Right cardiac atrium (tissue), 5 donors: ENCODE data around the gene WDR18. TPM values are rescaled to one million over a fixed set of nuclear protein-coding genes. Genes with fewer than 3 reads are reported as not detected.
A peak's percentile ranks its signal among the peaks of the same experiment; 100 is the strongest.
"Not testable (repeated sequence)": the region's sequence is repeated elsewhere in the genome, so short reads cannot be mapped to it uniquely, and the experiment has no call there.

ENCODE experiments used
- ATAC-seq, 2 donors: fragments of 200-7000 bp; cut with Tn5 transposase; one replicate each; pipeline versions ENCODE4 v1.8.0 to v1.9.1; 2020; ENCODE audit warnings: moderate library complexity in 2 of 2, mild to moderate bottlenecking in 1 of 2
- DNase-seq, 3 donors: peaks; one replicate each; pipeline ENCODE4 v3.0.0-alpha.2; 2020
- H3K27ac ChIP-seq: one replicate; pipeline ENCODE4 v1.5.1; 2013; ENCODE audit warnings: mild to moderate bottlenecking, low read length, control low read depth, moderate library complexity
- H3K27me3 ChIP-seq: one replicate; pipeline ENCODE4 v1.6.1; 2013; ENCODE audit not compliant: control insufficient read depth, insufficient read depth
- H3K4me1 ChIP-seq: one replicate; pipeline ENCODE4 v1.6.1; 2013; ENCODE audit warnings: low read length; ENCODE audit not compliant: control insufficient read depth, insufficient read depth
- H3K4me3 ChIP-seq: one replicate; pipeline ENCODE4 v1.5.1; 2013; ENCODE audit warnings: low read length, control low read depth
- H3K9me3 ChIP-seq: one replicate; pipeline ENCODE4 v1.6.1; 2013; ENCODE audit warnings: low read length; ENCODE audit not compliant: control insufficient read depth
- WGBS: extraction: QIAGEN DNeasy Blood & Tissue Kit; methylation state at CpG from one replicate; pipeline ENCODE4 v1.1.7; 2013; 5-methylcytosine and 5-hydroxymethylcytosine counted together
- intact Hi-C, 4 donors: fragments of 100-400 bp; cut with DNase I; formaldehyde crosslinking; loops; one replicate each; pipeline versions ENCODE4 v1.11.0 to v1.14.0; 2022 to 2023
- polyA plus RNA-seq: library from polyadenylated mRNA; stranded (reverse); fragments of 200-250 nt; gene quantifications from one replicate; pipeline ENCODE4 v1.2.3, GENCODE V29; 2013
- total RNA-seq, 4 donors: library from RNA; stranded (reverse); fragmentation: NEBNext Ultra II Directional; extraction: Animal tissue kit (Norgen Biotek cat#: 25700); gene quantifications; one replicate each; pipeline ENCODE4 v1.2.1, GENCODE V29; 2021
- donor health status: healthy with polysubstance abuse.
- donor health status: DM: no; HTN: yes; CAD: no.
- donor health status: DM: no; HTN: no; CAD: no.
- donor health status: DM: no; HTN: yes; CAD: no; lungs with severe emphysema.
- donor health status: DM: yes; HTN: yes; CAD: no.

WDR18 gene
- total and polyA plus RNA-seq, 5 donors: 12.2 to 24.0 (median 18.2) TPM

DNA sequence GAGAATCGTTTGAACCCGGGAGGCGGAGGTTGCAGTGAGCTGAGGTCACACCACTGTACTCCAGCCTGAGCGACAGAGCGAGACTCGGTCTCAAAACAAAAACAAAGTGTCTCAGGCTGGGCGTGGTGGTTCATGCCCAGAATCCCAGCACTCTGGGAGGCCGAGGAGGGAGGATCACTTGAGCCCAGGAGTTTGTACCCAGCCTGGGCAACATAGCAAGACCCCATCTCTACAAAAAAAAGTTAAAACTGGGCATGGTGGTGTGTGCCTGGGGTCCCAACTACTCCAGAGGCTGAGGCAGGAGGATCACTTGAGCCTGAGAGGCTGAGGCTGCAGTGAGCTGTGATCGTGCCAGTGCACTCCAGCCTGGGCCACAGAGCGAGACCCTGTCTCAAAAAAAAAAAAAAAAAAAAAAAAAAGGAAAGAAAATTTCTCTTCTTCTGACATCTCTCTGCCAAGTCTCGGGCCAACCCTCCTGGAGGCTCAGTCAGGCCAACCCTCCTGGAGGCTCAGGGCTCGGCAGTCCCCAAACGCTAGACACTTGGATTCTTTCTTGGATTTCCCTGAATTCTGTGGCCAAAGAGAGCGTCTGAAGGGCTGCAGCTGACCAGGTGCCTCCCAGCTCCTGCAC, 32.0 kb upstream of the WDR18 start:
- H3K4me1 ChIP-seq: no peaks in the 10 kb centered on the region
- no peak for DNase-seq
- 88% methylated on average over 14 of the region's 14 CpGs for WGBS
- H3K4me3 ChIP-seq: no peak overlapping the region
- no peaks in the 10 kb centered on the region for H3K27me3 ChIP-seq
- no peak overlapping the region for H3K27ac ChIP-seq
- intact Hi-C loops: no loop called here
- no peak for ATAC-seq
- H3K9me3 ChIP-seq: no peaks in the 10 kb centered on the region

DNA sequence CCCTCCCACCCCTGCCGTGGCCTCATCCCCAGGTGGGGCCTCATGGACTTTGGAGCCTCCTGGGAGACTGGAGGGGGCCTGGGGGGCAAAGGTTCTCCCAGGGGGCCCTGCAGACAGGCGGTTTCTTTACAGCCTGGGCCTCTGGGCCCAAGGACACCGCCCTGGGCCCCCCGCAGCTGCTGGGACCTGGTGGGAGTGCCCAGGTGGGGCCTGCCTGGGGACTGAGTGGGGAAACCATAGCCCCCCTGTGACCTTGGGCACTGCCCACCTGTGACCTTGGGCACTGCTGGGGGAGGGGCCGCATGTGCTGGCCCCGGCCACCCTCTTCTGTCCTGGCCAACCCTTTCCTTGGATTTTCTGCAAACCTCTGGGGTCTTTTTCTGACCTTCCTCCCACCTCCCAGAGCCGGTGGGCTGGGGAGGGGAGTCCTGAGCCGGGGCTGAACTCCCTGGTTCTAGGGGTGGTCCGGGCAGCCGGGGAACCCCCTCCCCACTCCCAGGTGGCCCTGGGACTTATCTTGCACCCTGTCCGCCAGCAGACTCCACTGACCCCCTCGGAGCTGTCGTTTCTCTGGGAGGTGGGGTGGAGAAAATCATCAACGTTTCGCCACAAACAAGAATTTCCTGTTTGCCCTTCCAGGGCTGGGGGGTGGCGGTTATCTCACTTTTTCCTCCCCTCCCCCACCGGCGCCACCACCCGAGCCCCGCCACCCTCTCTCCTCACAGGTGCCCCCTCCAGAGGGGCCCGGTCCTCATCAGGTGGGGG, 31.3 kb upstream of the WDR18 start:
- Histone ChIP-seq H3K4me1 (no peaks in the 10 kb centered on the region), H3K27ac (no peak overlapping the region), H3K9me3 (no peaks in the 10 kb centered on the region), H3K27me3 (no peaks in the 10 kb centered on the region), H3K4me3 (no peak overlapping the region)
- DNase-seq (no peak), ATAC-seq (no peak)
- WGBS: 44% methylated on average over 21 of the region's 21 CpGs
- intact Hi-C loops: no loop called here

DNA sequence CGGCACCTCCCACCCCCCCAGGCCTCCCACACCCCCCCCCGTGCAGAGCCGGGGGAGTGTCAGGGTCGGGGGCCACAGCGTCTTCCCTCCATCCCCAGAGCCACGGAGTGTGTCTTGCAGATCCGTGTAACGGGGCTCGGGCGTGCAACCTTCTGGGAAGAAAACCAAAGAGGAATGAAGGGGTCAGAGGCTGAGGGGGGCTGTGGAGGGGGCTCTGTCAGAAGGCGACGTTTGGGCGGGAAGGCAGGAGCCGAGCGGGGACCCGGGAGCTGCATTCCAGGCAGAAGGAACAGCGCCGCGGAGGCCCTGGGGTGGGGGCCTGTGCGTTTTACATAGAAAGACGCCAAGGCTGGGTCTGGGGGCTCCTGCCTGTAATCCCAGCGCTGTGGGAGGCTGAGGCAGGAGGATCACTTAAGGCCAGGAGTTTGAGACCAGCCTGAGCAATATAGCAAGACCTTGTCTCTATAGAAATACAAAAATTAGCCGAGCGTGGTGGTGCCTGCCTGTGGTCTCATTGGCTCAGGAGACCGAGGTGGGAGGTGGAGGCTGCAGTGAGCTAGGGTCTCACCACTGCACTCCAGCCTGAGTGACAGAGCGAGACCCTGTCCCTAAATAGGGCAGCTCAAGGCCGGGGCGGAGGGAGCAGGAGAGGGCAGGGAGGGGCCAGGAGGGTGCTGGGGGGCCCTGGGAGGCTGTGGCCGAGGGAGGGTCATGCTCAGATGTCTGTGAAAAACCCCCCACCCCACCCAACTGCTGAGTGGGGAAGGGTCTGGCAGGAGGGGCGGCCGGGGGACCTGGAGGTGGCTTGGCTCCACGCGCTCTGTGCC, 30.5 kb upstream of the WDR18 start:
- intact Hi-C loops: no loop called here
- Histone ChIP-seq H3K4me1 (no peaks in the 10 kb centered on the region), H3K4me3 (no peak overlapping the region), H3K9me3 (no peaks in the 10 kb centered on the region), H3K27me3 (no peaks in the 10 kb centered on the region), H3K27ac (no peak overlapping the region)
- 57% methylated on average over 33 of the region's 33 CpGs for WGBS
- ATAC-seq (no peak), DNase-seq (no peak)

DNA sequence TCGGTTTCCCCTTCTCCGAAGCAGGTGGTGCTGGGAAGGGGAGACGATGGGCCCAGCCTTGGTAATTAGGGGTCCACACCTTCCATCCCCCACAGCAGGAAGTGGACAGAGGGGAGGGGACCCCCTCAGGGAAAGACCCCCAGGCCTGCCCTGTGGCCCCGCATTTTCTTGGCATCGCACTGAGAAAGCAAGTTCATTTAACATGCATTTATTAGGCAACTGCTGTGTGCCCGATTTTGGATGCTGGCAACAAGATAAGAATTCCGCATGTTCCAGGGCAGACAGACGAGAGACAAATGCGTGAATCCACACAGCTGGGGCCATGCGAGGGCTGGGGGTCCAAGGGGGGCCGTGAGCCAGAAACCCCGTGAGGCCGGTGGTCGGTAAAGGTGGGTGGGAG, 29.9 kb upstream of the WDR18 start:
- no peak overlapping the region for H3K4me3 ChIP-seq
- intact Hi-C loops: no loop called here
- H3K27ac ChIP-seq: no peak overlapping the region
- 77% methylated on average over 14 of the region's 14 CpGs for WGBS
- H3K27me3 ChIP-seq: no peaks in the 10 kb centered on the region
- DNase-seq (no peak), ATAC-seq (no peak)
- no peaks in the 10 kb centered on the region for H3K4me1 ChIP-seq
- no peaks in the 10 kb centered on the region for H3K9me3 ChIP-seq

DNA sequence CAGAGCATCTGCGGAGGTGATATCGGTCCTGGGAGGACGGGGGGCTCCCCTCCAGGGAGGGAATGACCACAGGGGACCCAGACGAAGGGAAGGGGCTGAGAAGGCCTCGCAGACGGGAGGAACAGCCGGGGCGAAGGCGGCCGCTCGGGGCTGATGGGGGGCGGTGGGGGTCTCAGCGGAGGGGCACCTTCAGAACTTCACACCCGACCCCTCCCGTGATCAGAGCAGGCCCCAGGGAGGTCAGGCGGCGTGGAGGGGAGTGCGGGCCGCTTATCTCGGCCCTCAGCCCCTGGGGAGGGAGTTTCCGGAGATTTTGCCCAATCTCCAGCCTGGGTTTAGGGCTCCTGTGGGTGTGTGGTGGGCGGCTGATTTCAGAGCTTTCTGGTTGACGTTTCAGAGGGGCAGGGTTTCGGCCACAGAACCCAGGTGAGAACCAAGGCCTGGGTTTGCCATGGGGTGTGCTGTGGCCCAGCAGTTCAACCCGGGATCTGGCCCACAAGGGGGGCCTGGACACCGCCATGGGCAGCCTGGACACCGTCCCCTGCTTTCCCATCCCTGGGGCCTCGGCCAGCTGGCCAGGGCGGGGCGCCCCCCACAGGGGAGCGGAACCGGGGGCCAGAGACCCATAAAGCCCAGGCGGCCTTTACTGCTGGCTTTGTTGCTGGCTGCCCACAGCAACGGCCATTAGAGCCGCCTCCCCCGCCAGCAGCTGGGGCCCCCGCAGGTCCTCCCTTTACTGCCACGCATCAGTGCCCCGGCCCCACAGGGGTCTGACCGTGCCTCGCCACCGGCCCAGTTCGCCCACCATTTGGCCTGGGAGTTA, 29.3 kb upstream of the WDR18 start:
- no peaks in the 10 kb centered on the region for H3K27me3 ChIP-seq
- no peak for DNase-seq
- ATAC-seq: peak; percentile 20 to 27
- H3K9me3 ChIP-seq: no peaks in the 10 kb centered on the region
- H3K4me3 ChIP-seq: no peak overlapping the region
- intact Hi-C loops: no loop called here
- WGBS: 72% methylated on average over 43 of the region's 43 CpGs
- H3K4me1 ChIP-seq: no peaks in the 10 kb centered on the region
- no peak overlapping the region for H3K27ac ChIP-seq

DNA sequence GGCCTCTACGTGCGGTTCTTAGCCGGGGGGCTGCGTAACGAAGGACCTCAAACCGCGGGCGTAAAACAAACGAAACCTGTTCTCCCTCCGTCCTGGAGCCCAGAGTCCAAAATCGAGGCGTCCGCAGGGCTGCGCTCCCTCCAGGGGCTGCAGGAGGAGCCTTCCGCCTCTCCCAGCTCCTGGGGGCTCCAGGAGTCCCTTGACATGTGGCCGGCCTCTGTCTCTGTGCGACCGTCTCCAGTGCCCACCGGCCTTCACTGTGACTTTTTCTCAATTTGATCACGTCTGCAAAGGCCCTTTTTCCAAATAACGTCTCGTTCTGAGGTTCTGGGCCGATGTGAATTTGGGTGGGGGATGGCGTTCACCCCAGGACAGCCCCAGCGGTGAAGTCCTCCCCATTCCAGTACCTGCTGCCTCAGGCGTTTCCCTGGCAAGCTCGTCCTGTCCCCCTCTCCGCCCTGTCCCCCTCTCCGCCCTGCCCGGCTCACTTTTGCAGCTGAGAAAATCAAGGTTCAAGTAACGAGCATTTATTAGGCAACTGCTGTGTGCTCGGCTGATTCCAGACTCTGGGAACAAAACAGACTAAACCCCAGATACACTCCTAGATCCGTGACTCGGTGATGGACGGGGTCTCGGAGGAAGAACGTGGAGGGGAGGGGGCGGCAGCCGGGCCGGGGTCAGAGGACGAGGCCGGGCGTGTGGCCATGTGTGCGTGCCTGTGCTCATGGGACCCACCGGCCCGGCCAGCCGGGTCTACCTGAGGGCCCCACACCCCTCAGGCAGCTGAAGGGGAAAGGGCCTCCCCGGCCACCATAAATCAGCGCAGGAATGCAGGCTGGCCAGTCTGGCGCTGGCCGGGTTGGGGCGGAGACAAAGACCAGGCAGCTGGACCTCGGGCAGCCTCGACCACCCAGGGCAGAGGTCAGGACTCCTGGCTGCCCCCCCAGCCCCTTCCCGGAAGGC, 28.1 kb upstream of the WDR18 start:
- Histone ChIP-seq H3K9me3 (no peaks in the 10 kb centered on the region), H3K27me3 (no peaks in the 10 kb centered on the region), H3K4me1 (no peaks in the 10 kb centered on the region), H3K27ac (no peak overlapping the region), H3K4me3 (no peak overlapping the region)
- DNase-seq (no peak), ATAC-seq (no peak)
- 86% methylated on average over 55 of the region's 55 CpGs for WGBS
- intact Hi-C loops: no loop called here

DNA sequence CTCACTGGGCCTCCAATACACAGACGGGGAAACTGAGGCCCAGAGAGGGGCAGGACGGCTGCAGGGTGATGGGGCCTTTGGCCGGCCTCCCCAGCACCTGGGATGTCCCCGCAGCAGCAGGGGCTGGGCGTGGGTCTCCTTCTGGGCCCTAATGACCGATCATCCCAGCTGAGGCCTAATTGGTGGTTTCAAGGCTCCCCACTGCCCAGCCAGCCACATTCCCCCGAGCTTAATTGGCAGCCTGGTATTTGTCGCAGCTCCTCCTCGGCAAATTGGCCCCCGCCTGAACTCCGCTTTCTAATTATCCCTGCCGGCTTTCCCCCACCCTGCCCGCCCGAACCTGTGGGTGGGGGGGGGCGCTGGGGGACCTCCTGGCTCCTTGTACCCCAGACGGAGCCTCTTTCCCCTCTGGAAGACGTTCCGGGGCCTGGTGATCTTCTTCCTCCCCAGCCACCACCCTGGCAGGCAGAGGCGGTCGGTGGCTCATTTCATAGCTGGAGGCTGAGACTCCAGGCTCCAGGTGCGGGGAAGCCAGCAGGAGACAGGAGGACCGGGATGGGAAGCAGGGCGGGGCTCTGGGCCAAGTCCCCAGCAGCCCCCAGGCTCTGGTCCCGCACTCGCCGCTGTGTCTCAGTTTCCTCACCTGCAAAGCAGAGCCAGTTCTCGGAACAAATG, 27.2 kb upstream of the WDR18 start:
- H3K4me1 ChIP-seq: no peaks in the 10 kb centered on the region
- H3K27me3 ChIP-seq: no peaks in the 10 kb centered on the region
- H3K27ac ChIP-seq: no peak overlapping the region
- H3K4me3 ChIP-seq: no peak overlapping the region
- intact Hi-C loops: no loop called here
- H3K9me3 ChIP-seq: no peaks in the 10 kb centered on the region
- ATAC-seq (no peak), DNase-seq (no peak)
- 62% methylated on average over 27 of the region's 27 CpGs for WGBS

DNA sequence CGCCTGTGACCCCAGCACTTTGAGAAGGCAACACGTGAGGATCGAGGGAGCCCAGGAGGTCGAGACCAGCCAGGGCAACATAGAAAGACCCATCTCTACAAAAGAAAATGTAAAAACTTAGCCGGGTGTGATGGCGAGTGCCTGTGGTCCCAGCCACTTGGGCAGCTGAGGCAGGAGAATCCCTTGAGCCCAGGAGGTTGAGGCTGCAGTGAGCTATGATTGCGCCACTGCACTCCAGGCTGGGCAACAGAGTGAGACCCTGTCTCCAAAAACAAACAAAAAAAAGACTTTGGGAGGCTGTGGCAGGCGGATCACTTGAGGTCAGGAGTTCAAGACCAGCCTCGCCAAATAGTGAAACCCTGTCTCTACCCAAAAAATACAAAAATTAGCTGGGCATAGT, 26.6 kb upstream of the WDR18 start:
- H3K4me1 ChIP-seq, H3K9me3 ChIP-seq, H3K27ac ChIP-seq, intact Hi-C loops, H3K27me3 ChIP-seq, H3K4me3 ChIP-seq, DNase-seq, ATAC-seq: not testable (repeated sequence)
- 93% methylated on average over 9 of the region's 9 CpGs for WGBS

DNA sequence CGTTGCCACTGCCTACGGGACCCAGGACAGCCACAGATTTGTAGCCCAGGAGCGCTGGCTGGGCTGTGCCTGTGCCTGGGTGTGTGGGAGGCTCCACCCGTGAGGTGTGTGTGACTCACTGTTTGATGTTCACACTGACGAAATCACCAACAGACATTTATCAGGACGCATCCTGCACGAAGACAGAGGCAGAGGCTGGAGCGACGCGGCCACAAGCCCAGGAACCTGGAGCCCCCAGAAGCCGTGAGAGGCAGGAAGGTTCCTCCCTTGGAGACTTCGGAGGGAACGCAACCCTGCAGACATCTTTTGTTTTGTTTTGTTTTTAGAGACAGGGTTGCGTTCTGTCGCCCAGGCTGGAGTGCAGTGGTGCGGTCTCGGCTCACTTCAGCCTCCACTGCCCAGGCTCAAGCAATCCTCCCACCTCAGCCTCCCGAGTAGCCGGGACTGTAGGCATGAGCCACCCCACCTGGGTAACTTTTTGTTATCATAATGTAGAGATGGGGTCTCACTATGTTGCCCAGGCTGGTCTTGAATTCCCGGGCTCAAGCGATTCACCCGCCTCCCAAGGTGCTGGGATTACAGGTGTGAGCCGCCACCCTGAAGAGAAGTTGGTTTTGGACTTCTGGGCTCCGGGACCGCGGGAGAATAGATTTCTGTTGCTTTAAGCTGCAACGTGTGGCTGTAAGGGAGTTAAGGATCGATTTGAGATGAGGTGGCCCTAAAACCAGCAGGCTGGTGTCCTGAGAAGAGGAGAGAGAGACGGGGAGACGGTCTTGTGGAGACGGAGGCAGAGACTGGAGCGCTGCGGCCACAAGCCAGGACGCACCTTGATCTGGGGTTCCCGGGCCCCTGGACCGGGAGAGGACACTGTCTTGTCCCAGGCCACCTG, 24.9 kb upstream of the WDR18 start:
- Histone ChIP-seq H3K27me3 (no peaks in the 10 kb centered on the region), H3K4me3 (no peak overlapping the region), H3K27ac (no peak overlapping the region), H3K9me3 (no peaks in the 10 kb centered on the region), H3K4me1 (no peaks in the 10 kb centered on the region)
- DNase-seq (no peak), ATAC-seq (no peak)
- WGBS: 89% methylated on average over 36 of the region's 36 CpGs
- intact Hi-C loops: no loop called here
